CD8-positive, alpha-beta memory T cell (primary cell): Measurements from ENCODE around the gene ZNG1C. TPM values are rescaled to one million over a fixed set of nuclear protein-coding genes. Genes with fewer than 3 reads are reported as not detected.
"Not testable (repeated sequence)": the region's sequence is repeated elsewhere in the genome, so short reads cannot be mapped to it uniquely, and the experiment has no call there.

ENCODE experiments used
- CTCF ChIA-PET: fragments of 350-600 bp; sonication (Branson Sonifier 250); formaldehyde crosslinking; loops from one replicate; lab custom pipeline; 2021; ENCODE audit warnings: antibody characterized with exemption; lab: Charles Lee
- POLR2A ChIA-PET: fragments of 350-600 bp; sonication (Branson Sonifier 250); formaldehyde crosslinking; loops from one replicate; lab custom pipeline; 2021; ENCODE audit warnings: antibody characterized with exemption; lab: Charles Lee
- DNase-seq, 5 donors: peaks; one replicate each; pipeline versions ENCODE4 v3.0.0 to v3.0.0-alpha.2; 2020 to 2022; ENCODE audit warnings: mixed read lengths in 1 of 5
- H3K27ac ChIP-seq: one replicate; pipeline ENCODE4 v1.7.0; 2013; ENCODE audit warnings: low read depth, mild to moderate bottlenecking, low read length, moderate library complexity
- H3K27me3 ChIP-seq: 2 replicates; pipeline ENCODE4 v1.7.0; 2013; ENCODE audit warnings: low read length, mild to moderate bottlenecking; ENCODE audit not compliant: insufficient read depth, poor library complexity, severe bottlenecking
- H3K36me3 ChIP-seq: 2 replicates; pipeline ENCODE4 v1.7.0; 2013; ENCODE audit warnings: mild to moderate bottlenecking, low read length, moderate library complexity; ENCODE audit not compliant: insufficient read depth
- H3K4me1 ChIP-seq: 2 replicates; pipeline ENCODE4 v1.7.0; 2013; ENCODE audit warnings: mild to moderate bottlenecking, low read length, moderate library complexity; ENCODE audit not compliant: insufficient read depth
- H3K4me3 ChIP-seq: 2 replicates; pipeline ENCODE4 v1.7.0; 2013; ENCODE audit warnings: mild to moderate bottlenecking, low read length
- H3K9me3 ChIP-seq: 2 replicates; pipeline ENCODE4 v1.7.0; 2013; ENCODE audit warnings: mild to moderate bottlenecking, low read length
- H3K27ac Mint-ChIP-seq, 8 donors: one replicate each; pipeline ENCODE4 v1.8.0; 2020 to 2021; ENCODE audit warnings: mixed read lengths in 8 of 8, mild to moderate bottlenecking in 6 of 8, inconsistent platforms in 3 of 8, moderate library complexity in 3 of 8
- H3K27me3 Mint-ChIP-seq, 2 donors: one replicate each; pipeline ENCODE4 v1.8.0; 2020 to 2021; ENCODE audit warnings: mixed read lengths in 2 of 2, mild to moderate bottlenecking in 1 of 2, moderate library complexity in 1 of 2
- H3K36me3 Mint-ChIP-seq, 3 donors: one replicate each; pipeline ENCODE4 v1.8.0; 2020 to 2021; ENCODE audit warnings: mixed read lengths in 3 of 3, inconsistent platforms in 1 of 3, mild to moderate bottlenecking in 1 of 3
- H3K4me1 Mint-ChIP-seq, 3 donors: one replicate each; pipeline ENCODE4 v1.8.0; 2020 to 2021; ENCODE audit warnings: mixed read lengths in 3 of 3, inconsistent platforms in 1 of 3, mild to moderate bottlenecking in 1 of 3
- H3K4me3 Mint-ChIP-seq, 7 donors: one replicate each; pipeline ENCODE4 v1.8.0; 2020 to 2021; ENCODE audit warnings: mixed read lengths in 7 of 7, mild to moderate bottlenecking in 6 of 7, moderate library complexity in 4 of 7, inconsistent platforms in 2 of 7
- H3K9me3 Mint-ChIP-seq, 5 donors: one replicate each; pipeline ENCODE4 v1.8.0; 2020 to 2022; ENCODE audit warnings: mixed read lengths in 5 of 5, mild to moderate bottlenecking in 3 of 5, moderate library complexity in 2 of 5, inconsistent platforms in 1 of 5
- polyA plus RNA-seq: library from polyadenylated mRNA; unstranded; fragments of 300-500 nt; fragmentation: Illumina TruSeq; gene quantifications from one replicate; pipeline ENCODE4 v1.2.3, GENCODE V29; 2021
- total RNA-seq, 2 experiments: library from RNA; stranded (reverse); gene quantifications; one replicate each; pipeline ENCODE4 v1.2.3, GENCODE V29; 2021

The ZNG1C gene
- total and polyA plus RNA-seq, 3 experiments from 2014 or later: 25.6 to 39.5 (median 31.2) TPM

GRCh38 chr9:68335935-68336334 is 94.2 kb downstream of the ZNG1C start:
- H3K36me3 ChIP-seq, CTCF ChIA-PET, H3K4me1 ChIP-seq, H3K4me3 ChIP-seq, H3K4me3 Mint-ChIP-seq, H3K4me1 Mint-ChIP-seq, H3K27me3 Mint-ChIP-seq, H3K27ac ChIP-seq, H3K27me3 ChIP-seq, H3K27ac Mint-ChIP-seq, DNase-seq, H3K9me3 Mint-ChIP-seq, H3K36me3 Mint-ChIP-seq, POLR2A ChIA-PET, H3K9me3 ChIP-seq: not testable (repeated sequence)

GRCh38 chr9:68336639-68337339 is 95.0 kb downstream of the ZNG1C start:
- H3K4me1 Mint-ChIP-seq, H3K4me3 ChIP-seq, H3K27me3 Mint-ChIP-seq, H3K27me3 ChIP-seq, DNase-seq, H3K27ac Mint-ChIP-seq, H3K9me3 ChIP-seq, H3K27ac ChIP-seq, POLR2A ChIA-PET, H3K9me3 Mint-ChIP-seq, H3K4me3 Mint-ChIP-seq, CTCF ChIA-PET, H3K4me1 ChIP-seq, H3K36me3 Mint-ChIP-seq, H3K36me3 ChIP-seq: not testable (repeated sequence)

GRCh38 chr9:68338000-68338399 is 96.2 kb downstream of the ZNG1C start:
- CTCF ChIA-PET: not testable (repeated sequence)

GRCh38 chr9:68342265-68343025 is 100.7 kb downstream of the ZNG1C start:
- H3K4me1 Mint-ChIP-seq, H3K36me3 ChIP-seq, H3K27me3 ChIP-seq, DNase-seq, H3K27me3 Mint-ChIP-seq, H3K4me1 ChIP-seq, H3K4me3 ChIP-seq, POLR2A ChIA-PET, H3K36me3 Mint-ChIP-seq, H3K9me3 ChIP-seq, CTCF ChIA-PET, H3K4me3 Mint-ChIP-seq, H3K27ac ChIP-seq, H3K9me3 Mint-ChIP-seq: not testable (repeated sequence)
- H3K27ac Mint-ChIP-seq: peak overlapping the region in 1 of 8 donors; percentile 76

More at GRCh38 chr9:68338000-68338399, 96.2 kb downstream of the ZNG1C start:
- H3K27me3 ChIP-seq, H3K4me3 Mint-ChIP-seq, H3K9me3 Mint-ChIP-seq, H3K9me3 ChIP-seq, POLR2A ChIA-PET, DNase-seq, H3K4me3 ChIP-seq, H3K36me3 ChIP-seq, H3K4me1 ChIP-seq, H3K27ac ChIP-seq, H3K27me3 Mint-ChIP-seq, H3K27ac Mint-ChIP-seq, H3K4me1 Mint-ChIP-seq, H3K36me3 Mint-ChIP-seq: not testable (repeated sequence)

GRCh38 chr9:68343242-68343641 is 101.5 kb downstream of the ZNG1C start:
- CTCF ChIA-PET: interaction anchor here (0.7 kb wide), 1 partner anchor 1572 kb away, joined by 4 read pairs; no protein-coding TSS in a partner anchor
- H3K4me3 Mint-ChIP-seq, H3K36me3 ChIP-seq, H3K9me3 Mint-ChIP-seq, H3K27ac ChIP-seq, DNase-seq, H3K4me1 ChIP-seq, H3K27ac Mint-ChIP-seq, H3K27me3 Mint-ChIP-seq, POLR2A ChIA-PET, H3K4me3 ChIP-seq, H3K27me3 ChIP-seq, H3K36me3 Mint-ChIP-seq, H3K4me1 Mint-ChIP-seq, H3K9me3 ChIP-seq: not testable (repeated sequence)

GRCh38 chr9:68343992-68344391 is 102.2 kb downstream of the ZNG1C start:
- H3K27me3 ChIP-seq, H3K4me1 Mint-ChIP-seq, H3K27me3 Mint-ChIP-seq, H3K36me3 Mint-ChIP-seq, H3K4me3 Mint-ChIP-seq, POLR2A ChIA-PET, H3K4me3 ChIP-seq, DNase-seq, H3K9me3 ChIP-seq, H3K27ac ChIP-seq, H3K9me3 Mint-ChIP-seq, H3K4me1 ChIP-seq, H3K27ac Mint-ChIP-seq, H3K36me3 ChIP-seq, CTCF ChIA-PET: not testable (repeated sequence)

Other genes starting within 250 kb of the ZNG1C start
- gene FOXD4L3, start 60.9 kb downstream of the ZNG1C start, total RNA-seq: not detected
- not detected for gene FOXD4L3, start 60.9 kb downstream of the ZNG1C start, polyA plus RNA-seq
- not detected for gene PGM5, start 114.6 kb downstream of the ZNG1C start, total RNA-seq
- not detected for gene PGM5, start 114.6 kb downstream of the ZNG1C start, polyA plus RNA-seq